CD14-positive monocyte (primary cell): ENCODE results near the gene ASRGL1. TPM values are rescaled to one million over a fixed set of nuclear protein-coding genes. Genes with fewer than 3 reads are reported as not detected.

Experiments
- DNase-seq, 3 donors: peaks; one replicate each; pipeline ENCODE4 v3.0.0-alpha.2; 2011 to 2022
- H2AFZ ChIP-seq: 2 replicates; pipeline ENCODE4 v1.6.0; 2012; ENCODE audit warnings: mild to moderate bottlenecking, low read depth, low read length, inconsistent platforms; ENCODE audit not compliant: insufficient read depth, poor library complexity, severe bottlenecking
- H3K27ac ChIP-seq, 2 donors: 1 replicate in 1 of 2; 2 replicates in 1 of 2; pipeline ENCODE4 v1.5.1; 2012 to 2013; ENCODE audit warnings: low read length in 2 of 2, control low read depth in 1 of 2, inconsistent platforms in 1 of 2, low read depth in 1 of 2, mild to moderate bottlenecking in 1 of 2
- H3K27me3 ChIP-seq, 2 donors: one replicate each; pipeline versions ENCODE4 v1.6.0 to v1.6.1; 2011 to 2013; ENCODE audit warnings: low read length in 2 of 2; ENCODE audit not compliant: control insufficient read depth in 2 of 2, insufficient read depth in 2 of 2
- H3K36me3 ChIP-seq, 2 donors: replicated peaks in 1 of 2; 1 replicate in 1 of 2; 2 replicates in 1 of 2; pipeline versions ENCODE4 v1.5.1 to v1.6.1; 2012 to 2013; ENCODE audit warnings: low read length in 2 of 2, control low read depth in 1 of 2, inconsistent platforms in 1 of 2, mild to moderate bottlenecking in 1 of 2; ENCODE audit not compliant: insufficient read depth in 2 of 2, control insufficient read depth in 1 of 2
- H3K4me1 ChIP-seq, 2 donors: 1 replicate in 1 of 2; 2 replicates in 1 of 2; pipeline versions ENCODE4 v1.5.1 to v1.6.1; 2012 to 2013; ENCODE audit warnings: low read length in 2 of 2, control low read depth in 1 of 2, inconsistent platforms in 1 of 2, mild to moderate bottlenecking in 1 of 2, moderate library complexity in 1 of 2; ENCODE audit not compliant: insufficient read depth in 2 of 2, control insufficient read depth in 1 of 2
- H3K4me2 ChIP-seq: replicated peaks from 2 replicates; pipeline ENCODE3; 2012; ENCODE audit warnings: low read length, moderate library complexity, mild to moderate bottlenecking; ENCODE audit not compliant: poor library complexity, severe bottlenecking; ENCODE audit errors: extremely low read depth
- H3K4me3 ChIP-seq, 3 experiments: fragments of 200-600 bp in 1 of 3; sonication (generic) in 1 of 3; replicated peaks in 1 of 3; 1 replicate in 2 of 3; 2 replicates in 1 of 3; pipeline ENCODE4 v1.5.1; 2011 to 2013; ENCODE audit warnings: low read length in 3 of 3, mild to moderate bottlenecking in 3 of 3, control low read depth in 2 of 3, low read depth in 2 of 3, inconsistent platforms in 1 of 3, moderate library complexity in 1 of 3
- H3K79me2 ChIP-seq: 2 replicates; pipeline ENCODE4 v1.6.0; 2012; ENCODE audit warnings: mild to moderate bottlenecking, control low read depth, inconsistent platforms, low read length, moderate library complexity; ENCODE audit not compliant: insufficient read depth
- H3K9ac ChIP-seq: 2 replicates; pipeline ENCODE4 v1.6.0; 2017; ENCODE audit warnings: low read length, mild to moderate bottlenecking; ENCODE audit not compliant: insufficient read depth, poor library complexity, severe bottlenecking
- H3K9me3 ChIP-seq, 2 donors: replicated peaks in 1 of 2; 1 replicate in 1 of 2; 2 replicates in 1 of 2; pipeline versions ENCODE4 v1.5.1 to v1.6.1; 2012 to 2013; ENCODE audit warnings: low read length in 2 of 2, control low read depth in 1 of 2; ENCODE audit not compliant: control insufficient read depth in 1 of 2, insufficient read depth in 1 of 2
- H4K20me1 ChIP-seq: 2 replicates; pipeline ENCODE4 v1.6.0; 2012; ENCODE audit warnings: mild to moderate bottlenecking, low read length, control low read depth, moderate library complexity; ENCODE audit not compliant: insufficient read depth
- H3K27ac Mint-ChIP-seq, 7 donors: one replicate each; pipeline ENCODE4 v1.8.0; 2020; ENCODE audit warnings: mild to moderate bottlenecking in 7 of 7, mixed read lengths in 7 of 7, moderate library complexity in 6 of 7, inconsistent platforms in 2 of 7
- H3K27me3 Mint-ChIP-seq, 3 donors: one replicate each; pipeline ENCODE4 v1.8.0; 2021 to 2022; ENCODE audit warnings: low read depth in 3 of 3, mild to moderate bottlenecking in 3 of 3, mixed read lengths in 3 of 3, moderate library complexity in 3 of 3, inconsistent platforms in 1 of 3
- H3K36me3 Mint-ChIP-seq, 2 donors: one replicate each; pipeline ENCODE4 v1.8.0; 2020; ENCODE audit warnings: mixed read lengths in 2 of 2, inconsistent platforms in 1 of 2, mild to moderate bottlenecking in 1 of 2
- H3K4me1 Mint-ChIP-seq: one replicate; pipeline ENCODE4 v1.8.0; 2020; ENCODE audit warnings: mild to moderate bottlenecking, mixed read lengths
- H3K4me3 Mint-ChIP-seq, 2 donors: one replicate each; pipeline ENCODE4 v1.8.0; 2020; ENCODE audit warnings: mild to moderate bottlenecking in 2 of 2, mixed read lengths in 2 of 2, moderate library complexity in 1 of 2
- H3K9me3 Mint-ChIP-seq, 7 donors: one replicate each; pipeline ENCODE4 v1.8.0; 2020 to 2022; ENCODE audit warnings: mixed read lengths in 7 of 7, mild to moderate bottlenecking in 6 of 7, moderate library complexity in 6 of 7, inconsistent platforms in 2 of 7
- WGBS: methylation state at CpG from one replicate; pipeline ENCODE4 v1.1.5; 2013; ENCODE audit warnings: missing lambda C conversion rate; ENCODE audit not compliant: insufficient coverage; 5-methylcytosine and 5-hydroxymethylcytosine counted together
- intact Hi-C, 2 donors: fragments of 100-400 bp; cut with micrococcal nuclease; formaldehyde crosslinking; loops; one replicate each; pipeline versions ENCODE4 v1.15.0 to v1.15.1; 2023
- polyA plus RNA-seq, 3 donors: library from polyadenylated mRNA; depleted of rRNA in 1 of 3; unstranded in 2 of 3; stranded (reverse) in 1 of 3; fragments of 300-500 nt in 2 of 3; fragments of >200 nt in 1 of 3; fragmentation: Illumina TruSeq in 2 of 3; gene quantifications; 1 replicate in 2 of 3; 2 replicates in 1 of 3; pipeline ENCODE4 v1.2.3, GENCODE V29; 2012 to 2021
- TF ChIP-seq, protein P1 (sequence below): fragments of 200-600 bp; IDR thresholded peaks from one replicate; pipeline ENCODE4 v1.8.0; 2022; ENCODE audit warnings: antibody characterized with exemption, mild to moderate bottlenecking

The ASRGL1 gene
- polyA plus RNA-seq, 3 donors = 22.3 to 57.8 (median 50.6) TPM

DNA sequence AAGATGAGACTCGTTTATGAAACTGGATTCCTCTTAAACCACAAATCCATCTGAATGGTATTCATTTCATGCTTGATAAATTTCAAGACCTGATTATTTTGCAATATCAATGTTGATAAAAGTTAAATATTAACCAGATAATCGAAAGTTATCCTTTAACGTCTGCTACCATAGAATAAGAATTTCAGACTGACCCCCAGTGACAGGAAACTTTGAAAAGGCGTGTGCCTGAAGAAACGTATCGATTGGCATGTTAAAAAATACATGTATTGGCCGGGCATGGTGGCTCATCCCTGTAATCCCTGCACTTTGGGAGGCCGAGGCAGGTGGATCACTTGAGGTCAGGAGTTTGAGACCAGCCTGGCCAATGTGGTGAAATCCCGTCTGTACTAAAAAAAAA is 95.4 kb downstream of the ASRGL1 start:
- TF ChIP-seq, protein P1, sequence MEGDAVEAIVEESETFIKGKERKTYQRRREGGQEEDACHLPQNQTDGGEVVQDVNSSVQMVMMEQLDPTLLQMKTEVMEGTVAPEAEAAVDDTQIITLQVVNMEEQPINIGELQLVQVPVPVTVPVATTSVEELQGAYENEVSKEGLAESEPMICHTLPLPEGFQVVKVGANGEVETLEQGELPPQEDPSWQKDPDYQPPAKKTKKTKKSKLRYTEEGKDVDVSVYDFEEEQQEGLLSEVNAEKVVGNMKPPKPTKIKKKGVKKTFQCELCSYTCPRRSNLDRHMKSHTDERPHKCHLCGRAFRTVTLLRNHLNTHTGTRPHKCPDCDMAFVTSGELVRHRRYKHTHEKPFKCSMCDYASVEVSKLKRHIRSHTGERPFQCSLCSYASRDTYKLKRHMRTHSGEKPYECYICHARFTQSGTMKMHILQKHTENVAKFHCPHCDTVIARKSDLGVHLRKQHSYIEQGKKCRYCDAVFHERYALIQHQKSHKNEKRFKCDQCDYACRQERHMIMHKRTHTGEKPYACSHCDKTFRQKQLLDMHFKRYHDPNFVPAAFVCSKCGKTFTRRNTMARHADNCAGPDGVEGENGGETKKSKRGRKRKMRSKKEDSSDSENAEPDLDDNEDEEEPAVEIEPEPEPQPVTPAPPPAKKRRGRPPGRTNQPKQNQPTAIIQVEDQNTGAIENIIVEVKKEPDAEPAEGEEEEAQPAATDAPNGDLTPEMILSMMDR = no peak
- Histone ChIP-seq H3K4me2 (peak overlapping the region; percentile 53), H2AFZ (no peak overlapping the region), H3K79me2 (no peaks in the 10 kb centered on the region), H3K27me3 (no peaks in the 10 kb centered on the region), H4K20me1 (no peaks in the 10 kb centered on the region), H3K4me3 (peak overlapping the region in 1 of 3 experiments; percentile 31), H3K4me1 (peaks cover 86 to 94% of the 10 kb centered on the region in 2 donors), H3K27ac (peak overlapping the region; percentile 31 to 96), H3K36me3 (no peaks in the 10 kb centered on the region), H3K9me3 (no peaks in the 10 kb centered on the region), H3K9ac (no peak overlapping the region)
- intact Hi-C loops = no loop called here
- DNase-seq = no peak
- 71% methylated on average over 5 of the region's 9 CpGs for WGBS
- H3K27ac Mint-ChIP-seq = peak overlapping the region in 5 of 7 donors; percentile 55 to 90 (median 62)
- H3K9me3 Mint-ChIP-seq = peaks cover 0 to 3% (median 0%) of the 10 kb centered on the region in 7 donors
- no peaks in the 10 kb centered on the region for H3K27me3 Mint-ChIP-seq
- peaks cover 0 to 6% of the 10 kb centered on the region in 2 donors for H3K36me3 Mint-ChIP-seq
- no peak overlapping the region for H3K4me3 Mint-ChIP-seq
- H3K4me1 Mint-ChIP-seq = peaks cover 80% of the 10 kb centered on the region

DNA sequence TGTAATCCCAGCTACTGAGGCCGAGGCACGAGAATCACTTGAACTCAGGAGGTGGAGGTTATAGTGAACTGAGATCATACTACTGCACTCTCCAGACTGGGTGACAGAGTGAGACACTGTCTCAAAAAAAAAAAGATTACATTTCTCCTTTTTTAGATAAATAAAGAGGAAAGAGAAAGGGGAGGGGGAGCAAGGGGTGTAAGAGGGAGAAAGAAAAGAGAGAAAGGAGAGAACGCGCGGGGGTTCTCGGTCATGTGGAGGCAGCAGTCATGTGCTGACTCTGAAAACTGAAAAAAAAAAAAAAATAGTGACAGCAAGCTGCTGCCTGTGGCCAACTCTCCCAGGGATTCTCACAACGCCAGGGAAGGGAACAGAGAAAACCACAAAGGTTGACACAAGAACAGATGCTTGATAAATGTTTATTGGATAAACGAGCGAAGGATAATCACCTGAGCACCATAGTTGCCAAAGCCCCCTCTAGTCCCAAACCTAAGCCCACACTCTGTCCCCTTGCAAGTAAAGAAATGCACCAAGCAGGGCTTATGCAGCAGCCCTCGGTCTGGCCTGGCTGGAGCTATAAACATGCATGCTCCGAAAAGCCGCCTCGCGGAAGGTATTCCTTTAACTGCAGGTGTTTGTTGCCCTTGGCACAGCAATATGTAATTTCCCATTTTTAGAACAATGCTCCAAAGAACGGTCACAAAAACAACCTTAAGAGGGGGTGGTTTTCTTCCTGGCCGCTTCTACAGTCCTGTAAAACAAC is 96.1 kb downstream of the ASRGL1 start:
- peaks cover 0 to 3% (median 0%) of the 10 kb centered on the region in 7 donors for H3K9me3 Mint-ChIP-seq
- H3K4me1 ChIP-seq = peaks cover 80 to 88% of the 10 kb centered on the region in 2 donors
- H3K4me2 ChIP-seq = peak overlapping the region; percentile 53
- intact Hi-C loops = no loop called here
- peak overlapping the region; percentile 67 for H2AFZ ChIP-seq
- peak overlapping the region; percentile 42 to 96 for H3K27ac ChIP-seq
- 0% methylated on average over 4 of the region's 16 CpGs for WGBS
- H3K4me3 Mint-ChIP-seq = peak overlapping the region; percentile 52 to 83
- peaks cover 77% of the 10 kb centered on the region for H3K4me1 Mint-ChIP-seq
- no peaks in the 10 kb centered on the region for H3K9me3 ChIP-seq
- no peaks in the 10 kb centered on the region for H3K79me2 ChIP-seq
- no peaks in the 10 kb centered on the region for H3K27me3 ChIP-seq
- H3K9ac ChIP-seq = peak overlapping the region; percentile 28
- H3K36me3 ChIP-seq = no peaks in the 10 kb centered on the region
- H3K27ac Mint-ChIP-seq = peak overlapping the region; percentile 62 to 91 (median 88)
- DNase-seq = peak in 1 of 3 donors; percentile 36
- peak overlapping the region in 2 of 3 experiments; percentile 1 to 31 for H3K4me3 ChIP-seq
- no peaks in the 10 kb centered on the region for H4K20me1 ChIP-seq
- H3K36me3 Mint-ChIP-seq = peaks cover 0 to 6% of the 10 kb centered on the region in 2 donors
- no peaks in the 10 kb centered on the region for H3K27me3 Mint-ChIP-seq
- TF ChIP-seq, protein P1 = no peak
